Right lobe of liver (tissue), 6 donors: ENCODE measurements around the gene KIRREL3. TPM values are rescaled to one million over a fixed set of nuclear protein-coding genes. Genes with fewer than 3 reads are reported as not detected.

Experiments
- ATAC-seq, 4 donors: fragments of 200-7000 bp; cut with Tn5 transposase; one replicate each; pipeline ENCODE4 v1.9.1; 2020; ENCODE audit warnings: mild to moderate bottlenecking in 4 of 4, moderate library complexity in 4 of 4
- DNase-seq, 3 donors: peaks; one replicate each; pipeline ENCODE4 v3.0.0-alpha.2; 2020
- H3K27ac ChIP-seq, 3 donors: fragments of 200-600 bp; one replicate each; pipeline ENCODE4 v1.8.0; 2022
- H3K27me3 ChIP-seq, 2 donors: fragments of 200-600 bp; one replicate each; pipeline ENCODE4 v1.8.0; 2022
- H3K36me3 ChIP-seq, 4 donors: fragments of 200-600 bp; sonication (generic) in 1 of 4; one replicate each; pipeline versions ENCODE4 v1.5.1 to v1.8.0; 2017 to 2022; ENCODE audit warnings: control low read depth in 1 of 4
- H3K4me1 ChIP-seq, 4 donors: fragments of 200-600 bp; sonication (generic) in 1 of 4; one replicate each; pipeline versions ENCODE4 v1.5.1 to v1.8.0; 2017 to 2022; ENCODE audit warnings: control low read depth in 1 of 4
- H3K4me3 ChIP-seq, 3 donors: fragments of 200-600 bp; one replicate each; pipeline ENCODE4 v1.8.0; 2022
- H3K9me3 ChIP-seq, 4 donors: fragments of 200-600 bp; sonication (generic) in 1 of 4; one replicate each; pipeline versions ENCODE4 v1.5.1 to v1.8.0; 2017 to 2022; ENCODE audit warnings: control low read depth in 1 of 4
- POLR2A ChIP-seq: fragments of 450-650 bp; IDR thresholded peaks from one replicate; pipeline ENCODE4 v1.6.1; 2017; ENCODE audit warnings: antibody characterized with exemption, mild to moderate bottlenecking
- WGBS: methylation state at CpG from one replicate; pipeline ENCODE4 v1.1.6; 2018; ENCODE audit warnings: low coverage, low lambda C conversion rate; ENCODE audit not compliant: insufficient coverage; ENCODE audit errors: missing lambda C conversion rate; 5-methylcytosine and 5-hydroxymethylcytosine counted together
- intact Hi-C, 2 donors: fragments of 100-400 bp; cut with DNase I; formaldehyde crosslinking; loops; one replicate each; pipeline versions ENCODE4 v1.11.2 to v1.14.1; 2022
- total RNA-seq, 6 experiments: library from RNA; depleted of rRNA in 2 of 6; stranded (reverse); fragments of >200 nt in 2 of 6; fragmentation: NEBNext Ultra II Directional in 3 of 6; extraction: Animal tissue kit (Norgen Biotek cat#: 25700) in 3 of 6; gene quantifications; one replicate each; pipeline versions ENCODE4 v1.1.0 to v1.2.4, GENCODE V29; 2016 to 2023
- TF ChIP-seq, protein P1 (sequence below), 4 donors: fragments of 200-600 bp in 3 of 4; fragments of 450-650 bp in 1 of 4; IDR thresholded peaks; one replicate each; pipeline versions ENCODE4 v1.5.1 to v1.8.0; 2016 to 2022; ENCODE audit warnings: antibody characterized with exemption in 4 of 4, mild to moderate bottlenecking in 2 of 4
- donor health status: DM: no; HTN: yes; CAD: no.
- donor health status: DM: no; HTN: no; CAD: no.
- donor health status: DM: no; HTN: no; CAD: no.
- donor health status: DM: no; HTN: yes; CAD: no.
- donor health status: DM: no; HTN: yes; CAD: no.

KIRREL3 gene
- total RNA-seq, 6 experiments from 2014 or later, result not detected

DNA sequence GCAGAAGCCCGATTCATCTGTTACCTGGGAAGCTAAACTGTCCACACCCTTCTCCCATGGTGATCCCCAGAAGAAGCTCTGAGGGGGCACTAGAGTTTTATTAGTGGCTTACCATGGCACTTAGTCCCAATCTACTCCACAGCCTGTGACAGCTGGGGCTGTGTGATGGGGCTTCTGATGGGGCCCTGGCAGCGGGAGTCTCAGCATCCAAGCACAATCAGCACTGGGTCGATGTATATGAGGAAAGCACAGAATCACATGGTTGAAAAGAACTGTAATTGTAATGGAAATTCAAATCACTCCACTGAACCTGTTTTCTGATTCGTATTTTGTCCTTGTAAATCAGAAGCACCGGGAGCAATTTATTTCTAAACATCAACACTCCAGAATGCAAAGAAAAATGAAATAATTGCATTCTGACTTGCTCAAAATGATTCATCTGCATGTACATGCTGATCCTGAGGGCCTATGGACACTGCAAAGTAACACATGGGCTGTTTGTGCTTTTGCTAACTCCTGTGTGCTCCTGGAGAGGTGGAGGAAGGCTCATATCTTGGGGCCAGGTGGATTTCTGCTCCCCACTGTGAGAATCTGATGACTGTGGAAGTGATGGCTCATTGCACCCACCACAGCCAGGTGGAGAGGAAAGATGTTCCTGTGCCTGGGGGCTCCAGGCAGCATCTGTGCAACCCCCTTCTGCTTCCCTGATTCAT is 203.0 kb downstream of the KIRREL3 start:
- Histone ChIP-seq H3K27me3 (no peaks in the 10 kb centered on the region), H3K27ac (no peak overlapping the region), H3K36me3 (no peaks in the 10 kb centered on the region), H3K9me3 (no peaks in the 10 kb centered on the region), H3K4me3 (no peak overlapping the region), H3K4me1 (no peaks in the 10 kb centered on the region)
- TF ChIP-seq POLR2A, result no peak
- TF ChIP-seq, protein P1, sequence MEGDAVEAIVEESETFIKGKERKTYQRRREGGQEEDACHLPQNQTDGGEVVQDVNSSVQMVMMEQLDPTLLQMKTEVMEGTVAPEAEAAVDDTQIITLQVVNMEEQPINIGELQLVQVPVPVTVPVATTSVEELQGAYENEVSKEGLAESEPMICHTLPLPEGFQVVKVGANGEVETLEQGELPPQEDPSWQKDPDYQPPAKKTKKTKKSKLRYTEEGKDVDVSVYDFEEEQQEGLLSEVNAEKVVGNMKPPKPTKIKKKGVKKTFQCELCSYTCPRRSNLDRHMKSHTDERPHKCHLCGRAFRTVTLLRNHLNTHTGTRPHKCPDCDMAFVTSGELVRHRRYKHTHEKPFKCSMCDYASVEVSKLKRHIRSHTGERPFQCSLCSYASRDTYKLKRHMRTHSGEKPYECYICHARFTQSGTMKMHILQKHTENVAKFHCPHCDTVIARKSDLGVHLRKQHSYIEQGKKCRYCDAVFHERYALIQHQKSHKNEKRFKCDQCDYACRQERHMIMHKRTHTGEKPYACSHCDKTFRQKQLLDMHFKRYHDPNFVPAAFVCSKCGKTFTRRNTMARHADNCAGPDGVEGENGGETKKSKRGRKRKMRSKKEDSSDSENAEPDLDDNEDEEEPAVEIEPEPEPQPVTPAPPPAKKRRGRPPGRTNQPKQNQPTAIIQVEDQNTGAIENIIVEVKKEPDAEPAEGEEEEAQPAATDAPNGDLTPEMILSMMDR (IDR thresholded peaks at IDR 0.05), result no peak
- 59% methylated on average over 4 of the region's 5 CpGs for WGBS
- DNase-seq (no peak), ATAC-seq (no peak)
- intact Hi-C loops, result no loop called here

DNA sequence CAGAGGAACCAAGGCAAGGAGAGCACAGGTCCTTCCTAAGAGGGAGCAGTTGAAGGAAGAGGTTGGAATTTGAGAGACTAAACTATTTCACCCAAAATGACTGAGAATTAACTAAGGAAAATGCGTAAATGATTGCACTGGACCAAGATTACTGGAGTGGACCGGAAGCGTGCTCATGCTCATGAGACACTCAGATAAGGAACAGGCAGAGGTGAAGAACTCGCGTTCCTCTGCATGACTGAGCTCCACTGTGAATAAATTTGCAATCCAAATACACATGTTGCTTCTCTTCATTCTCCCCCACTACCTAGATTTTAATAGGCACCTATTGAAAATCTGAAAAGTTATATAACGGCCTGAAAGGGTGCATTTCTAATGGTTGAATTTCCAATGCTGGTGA is 207.0 kb downstream of the KIRREL3 start:
- no peak for ATAC-seq
- WGBS, result 57% methylated on average over 6 of the region's 6 CpGs
- Histone ChIP-seq H3K4me3 (no peak overlapping the region), H3K9me3 (no peaks in the 10 kb centered on the region), H3K4me1 (no peaks in the 10 kb centered on the region), H3K27me3 (no peaks in the 10 kb centered on the region), H3K27ac (no peak overlapping the region), H3K36me3 (no peaks in the 10 kb centered on the region)
- intact Hi-C loops, result no loop called here
- no peak for DNase-seq
- TF ChIP-seq, protein P1 (IDR thresholded peaks at IDR 0.05), result no peak
- no peak for TF ChIP-seq POLR2A

DNA sequence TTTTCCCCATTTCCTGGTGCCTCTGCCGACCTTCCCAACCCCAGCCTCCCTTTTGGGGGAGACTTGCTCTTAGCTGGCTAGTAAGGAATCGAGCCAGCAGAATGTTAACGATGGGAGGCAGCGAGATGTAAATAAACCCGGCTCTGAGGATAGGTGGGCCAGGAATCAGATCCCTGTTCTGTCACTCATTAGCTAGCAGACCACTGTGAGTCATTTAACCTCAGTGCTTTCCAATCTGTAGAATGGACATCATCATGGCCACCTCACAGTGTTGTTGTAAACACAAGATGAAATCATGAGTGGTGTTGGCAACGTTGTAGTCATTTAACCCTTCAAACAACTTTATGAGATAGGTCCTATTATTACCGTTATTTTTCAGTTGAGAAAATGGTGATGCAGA is 208.6 kb downstream of the KIRREL3 start:
- Histone ChIP-seq H3K9me3 (no peaks in the 10 kb centered on the region), H3K4me1 (no peaks in the 10 kb centered on the region), H3K4me3 (no peak overlapping the region), H3K27me3 (no peaks in the 10 kb centered on the region), H3K27ac (no peak overlapping the region), H3K36me3 (no peaks in the 10 kb centered on the region)
- intact Hi-C loops, result no loop called here
- ATAC-seq (no peak), DNase-seq (no peak)
- WGBS, result 42% methylated on average over 7 of the region's 7 CpGs
- TF ChIP-seq, protein P1 (IDR thresholded peaks at IDR 0.05), result no peak
- TF ChIP-seq POLR2A, result no peak

DNA sequence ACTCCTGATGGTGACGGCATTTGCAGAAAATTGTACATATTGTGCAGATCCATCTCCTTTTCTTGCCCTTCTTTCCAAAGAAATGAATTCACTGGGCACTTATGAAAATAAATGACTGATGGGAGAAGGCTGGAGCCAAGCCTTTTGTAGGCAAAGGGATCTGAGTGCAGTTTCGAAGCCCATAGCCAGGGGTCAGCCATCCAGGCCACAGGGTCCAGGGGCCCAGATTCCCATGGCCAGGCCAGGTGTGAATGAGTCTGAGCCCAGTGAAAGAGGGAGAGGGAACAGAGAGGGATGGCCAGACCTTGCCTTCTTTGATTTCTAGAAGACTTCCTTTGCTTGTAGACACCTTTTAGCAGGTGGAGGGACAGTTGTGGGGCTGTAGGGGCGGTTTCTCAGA is 209.1 kb downstream of the KIRREL3 start:
- Histone ChIP-seq H3K4me1 (no peaks in the 10 kb centered on the region), H3K9me3 (no peaks in the 10 kb centered on the region), H3K4me3 (no peak overlapping the region), H3K27me3 (no peaks in the 10 kb centered on the region), H3K27ac (no peak overlapping the region), H3K36me3 (no peaks in the 10 kb centered on the region)
- no peak for ATAC-seq
- intact Hi-C loops, result no loop called here
- no peak for TF ChIP-seq POLR2A
- TF ChIP-seq, protein P1 (IDR thresholded peaks at IDR 0.05), result no peak
- DNase-seq, result no peak
- WGBS, result 55% methylated on average over 3 of the region's 3 CpGs
